Right lung (tissue), 5 donors: ENCODE data around the gene UNC5B. TPM values are rescaled to one million over a fixed set of nuclear protein-coding genes. Genes with fewer than 3 reads are reported as not detected.

Experiments
- DNase-seq, 2 donors: peaks; one replicate each; pipeline ENCODE4 v3.0.0-alpha.2; 2013
- polyA plus RNA-seq, 5 donors: library from polyadenylated mRNA; unstranded; fragments of 120-200 nt; gene quantifications; one replicate each; pipeline versions ENCODE4 v1.2.1 to v1.2.3, GENCODE V29; 2013; ENCODE audit warnings: inconsistent platforms in 1 of 5, low replicate concordance in 1 of 5; ENCODE audit not compliant: insufficient read length in 5 of 5, insufficient read depth in 1 of 5

The UNC5B gene
- polyA plus RNA-seq, 5 donors = 19.4 to 21.0 (median 19.4) TPM

- DNase-seq = no peak
Measured at GRCh38 chr10:71238626-71239025, 26.3 kb downstream of the UNC5B start.

DNA sequence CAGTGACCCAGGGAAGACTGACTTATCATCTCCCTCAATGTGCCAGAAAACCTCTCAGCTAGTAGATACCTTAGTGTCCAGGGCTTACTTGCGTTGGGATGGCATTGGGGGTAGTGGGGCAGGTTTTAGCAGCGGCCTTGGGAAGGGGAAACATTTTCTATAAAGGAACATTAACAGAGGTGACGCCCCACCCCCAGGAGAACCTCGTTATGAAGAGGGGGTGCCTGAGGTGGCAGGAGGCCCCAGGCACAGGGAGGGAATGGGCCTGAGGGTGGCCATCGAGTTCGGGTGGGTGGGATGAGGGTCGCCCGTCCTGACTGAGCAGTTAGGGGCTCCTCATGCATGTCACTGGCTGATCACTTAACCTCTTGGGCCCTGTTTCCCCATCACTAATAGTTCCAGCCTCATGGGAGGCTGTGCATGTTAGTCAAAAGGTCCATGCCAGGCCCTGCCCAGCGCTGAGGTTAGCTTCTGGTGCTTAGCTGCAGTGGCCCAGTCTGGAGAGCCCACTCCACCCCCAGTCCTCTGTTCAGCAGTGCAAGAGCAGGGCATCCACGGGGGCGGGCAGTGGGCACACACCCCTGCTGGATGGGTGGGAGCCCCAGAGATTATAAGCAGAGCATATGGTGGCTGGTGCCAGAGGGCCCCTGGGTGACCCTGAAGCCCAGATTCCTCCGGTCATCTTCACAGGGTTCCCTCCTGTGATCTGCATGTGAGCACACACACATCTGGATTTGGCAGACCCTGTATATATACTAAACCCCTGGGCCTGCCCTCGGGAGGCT, 27.0 kb downstream of the UNC5B start:
- DNase-seq = no peak

DNA sequence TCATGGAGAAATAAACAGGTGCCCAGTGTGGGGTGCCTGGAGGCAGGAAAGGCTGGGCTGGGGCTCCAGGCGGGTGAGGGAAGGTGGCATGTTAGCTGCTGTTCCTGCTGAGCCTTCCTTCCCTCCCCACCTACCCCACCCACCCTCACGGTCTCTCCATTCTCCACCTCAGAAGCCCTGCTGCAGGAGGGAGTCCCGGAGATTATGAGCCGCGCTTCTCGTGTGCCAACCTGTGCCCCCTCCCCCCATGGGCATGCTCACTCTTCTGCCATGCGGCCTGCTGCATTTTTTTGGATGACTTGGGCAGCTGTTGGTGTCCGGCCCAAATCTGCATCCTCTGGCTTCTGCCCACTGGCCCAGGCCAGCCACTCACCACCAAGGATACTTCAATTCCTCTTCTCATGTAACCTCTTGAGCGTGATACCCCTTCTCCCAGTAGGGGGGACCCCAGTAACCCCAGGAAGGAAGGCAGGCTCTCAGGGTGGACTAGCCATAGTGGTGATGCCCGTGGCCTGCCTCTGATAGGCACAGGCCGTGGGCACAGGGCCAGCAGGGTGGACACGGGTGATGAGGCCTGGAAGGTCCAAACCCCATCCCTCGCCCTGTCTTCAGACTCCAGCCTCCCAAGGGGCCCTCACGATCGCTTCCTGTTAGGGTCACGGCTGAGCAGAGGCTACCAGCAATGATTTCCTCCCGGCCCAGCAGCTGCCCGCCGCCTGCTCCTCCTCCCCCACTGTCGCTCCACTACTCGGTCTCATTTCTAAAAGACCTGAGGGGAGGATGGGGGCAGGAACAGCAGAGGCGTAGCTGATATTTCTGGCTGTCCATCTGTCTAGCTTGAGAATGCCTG, 27.8 kb downstream of the UNC5B start:
- no peak for DNase-seq

DNA sequence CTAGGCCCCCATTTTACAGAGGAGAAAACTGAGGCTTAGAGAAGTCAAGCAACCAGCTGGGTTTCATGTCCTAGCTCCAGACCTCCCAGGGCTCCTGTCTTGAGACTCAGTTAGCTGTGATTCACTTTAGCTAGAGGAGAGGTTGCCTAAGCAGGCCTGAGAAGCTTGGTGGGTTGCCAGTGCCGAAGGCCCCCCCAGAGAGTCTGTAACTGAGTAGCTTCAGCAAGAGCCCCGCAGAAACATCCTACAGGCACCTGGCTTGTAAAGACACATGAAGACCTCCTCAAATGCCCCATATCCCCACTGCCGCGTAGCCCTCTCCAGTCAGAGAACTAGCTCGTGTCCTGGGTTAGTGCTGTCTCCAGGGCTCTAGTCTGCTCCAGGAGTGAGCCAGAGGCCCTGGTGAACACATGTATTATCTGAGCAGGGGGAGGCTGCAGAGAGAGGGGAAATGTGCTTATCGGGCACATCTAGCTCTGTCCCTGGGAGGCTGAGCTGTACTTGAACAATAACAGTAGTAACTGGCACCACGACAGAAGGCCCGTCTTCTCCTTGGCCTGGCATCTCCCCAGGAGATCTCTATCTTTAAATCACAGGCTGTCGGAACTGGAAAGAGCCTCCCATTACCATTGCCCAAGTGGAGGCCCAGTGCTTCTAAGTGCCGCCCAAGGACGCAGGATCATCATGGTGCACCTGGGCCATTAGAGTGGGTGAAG, 28.9 kb downstream of the UNC5B start:
- no peak for DNase-seq

DNA sequence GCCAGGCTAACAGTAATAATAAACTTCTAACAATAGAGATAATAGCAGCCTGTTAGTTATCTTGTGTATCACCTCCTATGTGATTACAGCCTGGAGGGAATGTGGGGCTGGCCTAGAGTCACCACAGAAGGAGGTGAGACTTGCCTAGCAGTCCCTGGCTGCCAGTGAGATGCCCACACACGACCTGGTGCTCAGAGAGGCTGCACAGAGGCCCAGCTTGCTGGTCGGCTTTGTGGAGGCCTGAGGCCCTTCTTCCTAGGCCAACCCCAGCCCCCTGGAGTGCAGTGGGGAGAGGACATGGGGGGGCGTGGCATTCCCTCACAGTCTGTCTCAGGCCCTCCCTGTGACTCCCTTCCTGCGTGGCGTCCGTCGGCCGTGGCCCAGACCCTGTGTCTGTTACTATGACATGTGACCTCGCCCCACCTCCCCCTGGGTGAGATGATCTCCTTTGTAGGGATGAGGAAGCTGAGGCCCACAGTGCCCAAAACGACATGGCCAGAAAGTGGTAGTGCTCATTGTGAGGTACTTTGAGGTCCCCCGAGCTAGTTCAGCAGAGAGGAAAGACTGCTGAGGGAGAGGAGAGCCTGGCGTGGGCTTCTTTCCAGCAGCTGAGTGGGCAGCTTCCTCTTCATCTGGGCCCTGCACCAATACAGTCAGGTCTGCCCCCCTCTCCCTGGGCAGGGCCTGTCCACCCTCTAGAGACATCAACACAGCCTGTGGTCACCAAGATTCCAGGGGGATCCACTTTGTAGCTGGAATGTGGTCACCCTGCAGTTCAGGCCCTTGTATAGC, 29.7 kb downstream of the UNC5B start:
- DNase-seq = no peak

GRCh38 chr10:71242622-71243009, 30.2 kb downstream of the UNC5B start:
- DNase-seq = no peak

DNA sequence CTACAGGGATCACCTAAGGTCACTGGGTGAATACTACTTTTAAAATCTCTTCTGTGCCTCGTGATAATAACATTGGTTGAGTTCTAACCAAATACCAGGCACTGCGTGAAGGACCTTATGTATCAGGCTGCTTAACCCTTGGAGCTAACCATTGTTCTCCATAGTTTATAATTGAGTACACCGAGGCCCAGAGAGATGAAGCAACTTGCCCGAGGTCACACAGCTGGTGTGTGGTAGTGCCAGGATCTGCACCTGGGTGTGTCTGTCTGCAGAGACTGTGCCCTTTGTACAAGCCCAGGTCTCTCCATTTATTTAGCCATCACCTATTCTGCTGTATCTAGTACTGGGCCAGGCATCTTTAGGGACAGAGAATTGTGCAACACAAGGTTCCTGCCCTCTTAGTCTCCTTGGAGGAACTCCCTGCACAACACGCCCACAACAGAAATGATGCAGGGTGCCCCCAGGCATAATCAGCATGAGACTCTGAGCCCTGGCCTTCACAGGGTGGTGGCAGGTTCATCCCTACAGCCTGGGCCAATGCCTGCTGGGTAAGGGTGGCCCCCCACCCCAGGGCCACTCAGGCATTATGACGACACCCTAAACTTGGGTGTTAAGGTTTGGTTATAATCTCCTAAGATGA, 31.5 kb downstream of the UNC5B start:
- DNase-seq = no peak

DNA sequence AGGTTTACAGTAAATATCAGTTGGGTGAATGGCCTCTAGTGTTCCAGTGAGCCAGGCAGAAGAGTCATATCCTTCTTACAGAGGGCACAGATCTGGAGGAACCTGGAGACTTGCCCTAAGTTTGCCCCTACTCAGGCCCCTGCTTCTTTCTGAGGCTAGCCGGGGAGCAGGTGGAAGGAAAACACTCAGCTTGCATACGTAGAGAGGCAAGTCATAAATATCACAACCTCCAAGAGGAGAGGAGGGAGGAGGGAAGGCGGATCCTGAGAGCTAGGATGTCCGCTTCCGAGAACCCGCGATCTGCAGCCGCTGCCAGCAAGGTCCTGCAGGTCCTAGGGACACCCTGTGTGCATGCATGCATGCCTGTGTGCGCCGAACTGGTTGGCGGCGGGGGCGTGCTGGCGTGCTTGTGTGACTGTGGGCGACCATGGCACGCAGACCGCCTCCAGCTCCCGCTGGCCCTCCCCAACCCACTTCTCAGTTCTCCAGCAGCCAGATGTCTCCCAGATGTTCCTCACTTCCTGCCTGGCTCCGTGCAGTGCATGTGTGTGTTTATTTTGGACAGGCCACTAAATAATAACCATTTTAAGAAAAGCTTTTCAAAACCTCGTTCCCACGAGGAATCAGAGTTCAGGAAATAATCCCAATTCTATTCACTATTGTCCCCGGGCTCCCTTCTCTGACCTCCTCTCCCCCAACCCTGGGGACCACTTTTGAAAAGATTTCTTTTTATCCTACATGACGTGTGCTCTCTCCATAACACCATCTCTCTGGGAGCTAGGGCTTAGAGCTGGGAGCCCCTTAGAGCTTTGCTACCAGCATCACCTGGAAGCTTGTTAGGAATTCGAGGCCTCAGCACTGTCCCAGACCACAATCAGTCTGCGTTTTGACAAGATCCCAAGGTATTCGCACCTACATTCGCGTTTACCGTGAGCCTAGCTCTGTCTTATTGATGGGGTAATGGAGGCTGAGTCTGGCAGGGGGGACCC, 32.4 kb downstream of the UNC5B start:
- DNase-seq = peak; percentile 89 to 90

- DNase-seq = no peak
Measured at GRCh38 chr10:71245420-71246325, 33.3 kb downstream of the UNC5B start.

GRCh38 chr10:71246591-71247413, 34.4 kb downstream of the UNC5B start:
- DNase-seq = no peak

DNA sequence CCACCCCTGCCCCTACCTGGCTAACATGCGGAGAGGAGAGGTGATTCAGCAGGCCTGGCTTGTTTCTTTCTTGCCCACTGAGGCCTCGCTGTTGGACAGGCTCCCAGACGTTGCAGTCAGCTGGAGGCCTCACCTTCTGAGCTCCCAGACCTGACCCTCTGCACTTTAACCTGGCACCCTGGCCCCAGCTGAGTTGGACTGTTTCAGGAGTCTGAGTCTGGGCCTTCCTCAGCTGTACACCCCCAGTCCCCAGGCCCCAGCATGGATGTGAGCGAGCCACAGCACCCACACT, 35.0 kb downstream of the UNC5B start:
- DNase-seq = no peak

DNA sequence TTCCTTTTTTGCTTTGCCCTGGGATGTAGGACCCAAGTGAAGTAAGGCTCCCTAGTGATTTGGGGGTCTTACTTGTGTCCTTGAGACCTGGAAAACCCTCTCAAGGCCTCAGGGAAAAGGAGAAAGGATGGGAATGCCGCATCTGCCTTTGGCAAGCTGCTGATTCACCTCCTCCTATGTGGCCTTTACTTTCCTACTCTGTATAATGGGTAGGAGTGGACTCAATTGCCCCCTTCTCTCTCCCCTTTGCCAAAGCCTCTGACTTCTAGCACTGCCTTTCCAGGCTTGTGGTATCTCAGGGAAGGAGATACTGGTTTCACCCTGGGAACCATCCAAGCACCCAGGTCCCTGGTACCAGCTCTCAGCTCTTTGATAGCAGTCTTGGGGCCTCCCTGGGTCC, 35.4 kb downstream of the UNC5B start:
- DNase-seq = no peak

DNA sequence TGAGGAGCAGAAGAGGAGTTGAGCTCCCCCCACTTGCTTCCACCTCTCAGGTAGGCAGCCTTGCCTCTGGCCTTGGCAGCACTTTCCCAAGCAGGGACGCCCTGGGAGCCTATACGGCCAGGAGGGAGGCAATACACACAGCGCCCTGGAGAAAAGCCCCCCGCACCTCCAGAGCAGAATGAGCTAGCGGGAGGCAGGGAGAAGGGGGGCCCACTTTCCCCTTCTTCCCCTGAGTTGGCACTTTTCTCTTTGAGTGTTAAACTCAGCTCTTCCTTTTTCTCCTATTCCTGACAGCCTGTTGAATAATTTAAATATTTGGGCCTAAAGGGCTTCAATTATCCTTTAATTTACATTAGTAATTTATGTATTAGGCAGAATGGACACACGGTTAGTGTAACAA, 35.8 kb downstream of the UNC5B start:
- no peak for DNase-seq

DNA sequence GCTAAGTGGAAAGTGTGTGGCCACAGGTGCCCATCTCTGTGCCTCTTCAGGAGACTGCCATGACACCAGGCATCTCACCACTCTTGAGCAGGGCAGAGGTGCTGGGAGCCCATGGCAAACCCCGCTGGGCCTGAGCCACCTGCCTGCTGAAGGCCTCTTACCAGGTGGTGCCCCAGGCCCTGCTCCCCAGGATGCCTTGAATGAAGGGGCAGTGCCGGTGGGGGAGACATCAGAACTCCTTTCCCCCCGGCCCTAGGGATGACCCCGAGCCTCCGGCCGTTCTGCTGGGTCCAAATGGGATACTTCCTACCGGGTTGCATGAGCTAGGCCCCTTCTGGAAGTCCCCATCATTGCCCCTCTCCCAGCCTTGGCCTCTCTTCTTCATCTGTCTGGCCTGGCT, 37.6 kb downstream of the UNC5B start:
- DNase-seq = no peak

DNA sequence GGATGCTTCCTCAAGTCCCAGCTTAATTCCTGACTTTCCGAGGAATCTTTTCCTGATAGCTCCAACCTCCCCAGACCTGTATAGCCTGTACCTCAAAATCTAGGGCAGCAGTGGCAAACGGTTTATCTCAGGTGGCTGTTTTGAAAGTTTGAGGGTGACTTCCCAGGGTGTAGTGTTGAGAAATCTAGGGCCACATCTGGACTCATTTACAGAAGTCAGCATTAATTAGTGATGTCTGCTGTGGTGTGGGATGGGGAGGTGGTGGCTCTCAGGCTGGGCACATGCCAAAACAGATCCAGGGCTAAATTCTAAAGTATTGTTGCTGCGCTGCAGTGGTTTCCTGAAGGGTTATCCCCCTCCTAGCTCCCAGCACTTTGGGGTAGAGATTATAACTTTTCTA, 38.0 kb downstream of the UNC5B start:
- no peak for DNase-seq

- no peak for DNase-seq
Measured at GRCh38 chr10:71250842-71251241, 38.5 kb downstream of the UNC5B start.

GRCh38 chr10:71251319-71251718, 38.9 kb downstream of the UNC5B start:
- no peak for DNase-seq

GRCh38 chr10:71252220-71252619, 39.9 kb downstream of the UNC5B start:
- no peak for DNase-seq
